HL-60 (cell line): ENCODE data around the gene NR5A2.

Source experiments
- CTCF ChIP-seq: IDR thresholded peaks from one replicate; pipeline ENCODE4 v1.5.1; 2011; ENCODE audit warnings: low read length, control low read depth, inconsistent platforms; ENCODE audit not compliant: insufficient read depth
- GABPA ChIP-seq: IDR thresholded peaks from 2 replicates; pipeline ENCODE4 v1.6.1; 2012; ENCODE audit warnings: low read depth
- REST ChIP-seq: IDR thresholded peaks from 2 replicates; pipeline ENCODE4 v1.6.1; 2012; ENCODE audit warnings: low read depth; ENCODE audit not compliant: insufficient replicate concordance

GRCh38 chr1:200081969-200082245 lies 54.4 kb downstream of the NR5A2 start:
- no peak for TF ChIP-seq CTCF
- no peak for TF ChIP-seq GABPA
- no peak for TF ChIP-seq REST
